HCT116 (cell line): ENCODE data around the gene ADGRL3.

Experiments used
- CEBPB ChIP-seq: IDR thresholded peaks from 2 replicates; pipeline ENCODE4 v1.6.1; 2012; ENCODE audit warnings: low read depth
- CTCF ChIP-seq, 3 experiments: fragments of 200-600 bp in 1 of 3; sonication (generic) in 1 of 3; IDR thresholded peaks in 2 of 3; conservative IDR thresholded peaks in 1 of 3; 2 replicates each; pipeline ENCODE4 v1.5.1; 2012 to 2017; ENCODE audit warnings: low read depth in 2 of 3, low read length in 2 of 3, antibody characterized with exemption in 1 of 3, borderline replicate concordance in 1 of 3, control low read depth in 1 of 3, mild to moderate bottlenecking in 1 of 3, mixed read lengths in 1 of 3, mixed run types in 1 of 3, moderate library complexity in 1 of 3; ENCODE audit not compliant: insufficient read depth in 1 of 3
- EZH2 ChIP-seq: fragments of 200-600 bp; sonication (generic); IDR thresholded peaks from 2 replicates; pipeline ENCODE4 v1.6.1; 2017; ENCODE audit warnings: antibody characterized with exemption, mixed run types
- JUND ChIP-seq: IDR thresholded peaks from 2 replicates; pipeline ENCODE4 v1.6.1; 2012
- POLR2A ChIP-seq: IDR thresholded peaks from 2 replicates; pipeline ENCODE4 v1.7.0; 2011; ENCODE audit warnings: borderline replicate concordance; ENCODE audit not compliant: insufficient read depth, insufficient read length; ENCODE audit errors: extremely low read depth
- POLR2AphosphoS5 ChIP-seq: IDR thresholded peaks from 2 replicates; pipeline ENCODE4 v1.6.1; 2011; ENCODE audit warnings: mild to moderate bottlenecking, low read depth, low read length, moderate library complexity
- SRF ChIP-seq: IDR thresholded peaks from 2 replicates; pipeline ENCODE4 v1.6.1; 2012; ENCODE audit warnings: low read depth
- ZBTB33 ChIP-seq: IDR thresholded peaks from 2 replicates; pipeline ENCODE4 v1.6.1; 2011; ENCODE audit warnings: mild to moderate bottlenecking, low read length, moderate library complexity; ENCODE audit not compliant: insufficient replicate concordance; ENCODE audit errors: extremely low read depth

GRCh38 chr4:61953386-61953785 lies 753.3 kb downstream of the ADGRL3 start:
- TF ChIP-seq CTCF (IDR thresholded peaks at IDR 0.05 in 2 of 3, conservative IDR thresholded peaks at IDR 0.05 in 1 of 3; ENCODE audit: borderline replicate concordance in 1 of 3, insufficient read depth in 1 of 3, low read depth in 2 of 3, low read length in 2 of 3) (no peak), EZH2 (no peak), POLR2A (no peak), JUND (no peak), POLR2AphosphoS5 (no peak), ZBTB33 (no peak), CEBPB (no peak), SRF (no peak)
